Measurements from ENCODE around the gene MX1.

Gene MX1

DNA sequence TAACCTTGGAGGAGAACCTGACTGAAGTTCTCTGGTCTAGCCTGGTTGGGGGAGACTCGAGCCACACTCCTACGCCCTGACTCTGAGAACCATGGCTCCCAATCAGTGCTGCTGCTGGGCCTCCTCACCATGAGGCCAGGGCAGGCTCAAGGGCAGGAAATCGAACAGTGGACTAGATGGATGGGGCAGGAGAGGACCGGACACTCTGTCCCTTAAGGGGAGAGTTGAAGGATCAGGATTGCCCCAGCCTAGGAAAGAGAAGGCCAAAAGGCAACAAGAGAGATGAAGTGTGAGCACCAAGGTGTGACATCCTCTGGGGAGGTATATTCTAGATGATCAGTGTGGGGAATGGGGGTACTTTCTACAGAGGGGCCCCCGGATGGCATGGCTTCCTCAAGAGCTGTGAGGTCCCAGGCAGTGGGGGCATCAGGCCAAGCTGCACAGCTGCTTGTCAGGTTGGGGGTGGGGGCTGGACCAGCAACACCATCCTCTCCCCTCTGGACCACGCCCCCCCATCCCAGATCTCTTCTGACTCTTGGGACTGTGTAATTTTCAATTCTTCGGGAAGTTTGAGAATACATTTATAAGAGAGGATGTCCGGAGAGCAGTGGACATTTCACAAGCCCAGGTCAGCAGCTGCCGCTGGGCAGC, 34.0 kb downstream of the MX1 start:
- no peak for DNase-seq (ENCODE audit: low read depth in 3 of 3)

- DNase-seq (ENCODE audit: low read depth in 3 of 3): peak; percentile 23 to 54 (median 27)
Measured at GRCh38 chr21:41460578-41461527, 34.8 kb downstream of the MX1 start.

DNA sequence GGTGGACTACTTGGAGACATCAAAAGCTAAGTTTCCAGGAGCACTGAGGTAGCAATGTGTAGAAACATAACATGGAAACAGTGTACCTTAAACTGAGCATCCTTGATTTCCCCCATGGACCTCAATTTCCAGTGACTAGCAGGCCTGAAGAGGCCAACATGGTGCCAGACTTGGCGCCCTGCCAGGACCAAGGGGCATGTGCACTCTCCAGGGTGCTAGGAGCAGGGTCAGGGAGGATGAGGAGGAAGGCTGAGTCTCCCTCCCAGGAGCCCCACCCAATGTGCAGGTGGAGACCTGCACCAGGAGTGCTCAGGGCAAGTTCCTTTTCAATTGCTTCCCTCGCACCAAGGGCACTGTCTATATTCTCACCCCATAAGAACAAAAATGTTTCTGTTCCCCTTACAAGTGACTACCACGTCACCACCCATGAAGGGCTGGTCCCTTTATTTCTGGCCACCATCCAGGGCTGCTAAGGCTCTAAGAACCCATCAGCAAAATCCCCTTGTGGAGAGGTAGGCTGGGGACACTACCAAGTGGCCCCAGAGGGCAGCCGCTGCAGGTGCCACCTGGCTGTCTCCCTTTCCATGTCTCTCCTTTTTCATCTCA, 39.2 kb downstream of the MX1 start:
- DNase-seq (ENCODE audit: low read depth in 3 of 3): no peak

- no peak for DNase-seq (ENCODE audit: low read depth in 3 of 3)
Measured at GRCh38 chr21:41466024-41466820, 40.2 kb downstream of the MX1 start.

GRCh38 chr21:41470054-41470453, 44.0 kb downstream of the MX1 start:
- DNase-seq (ENCODE audit: low read depth in 3 of 3): no peak

DNA sequence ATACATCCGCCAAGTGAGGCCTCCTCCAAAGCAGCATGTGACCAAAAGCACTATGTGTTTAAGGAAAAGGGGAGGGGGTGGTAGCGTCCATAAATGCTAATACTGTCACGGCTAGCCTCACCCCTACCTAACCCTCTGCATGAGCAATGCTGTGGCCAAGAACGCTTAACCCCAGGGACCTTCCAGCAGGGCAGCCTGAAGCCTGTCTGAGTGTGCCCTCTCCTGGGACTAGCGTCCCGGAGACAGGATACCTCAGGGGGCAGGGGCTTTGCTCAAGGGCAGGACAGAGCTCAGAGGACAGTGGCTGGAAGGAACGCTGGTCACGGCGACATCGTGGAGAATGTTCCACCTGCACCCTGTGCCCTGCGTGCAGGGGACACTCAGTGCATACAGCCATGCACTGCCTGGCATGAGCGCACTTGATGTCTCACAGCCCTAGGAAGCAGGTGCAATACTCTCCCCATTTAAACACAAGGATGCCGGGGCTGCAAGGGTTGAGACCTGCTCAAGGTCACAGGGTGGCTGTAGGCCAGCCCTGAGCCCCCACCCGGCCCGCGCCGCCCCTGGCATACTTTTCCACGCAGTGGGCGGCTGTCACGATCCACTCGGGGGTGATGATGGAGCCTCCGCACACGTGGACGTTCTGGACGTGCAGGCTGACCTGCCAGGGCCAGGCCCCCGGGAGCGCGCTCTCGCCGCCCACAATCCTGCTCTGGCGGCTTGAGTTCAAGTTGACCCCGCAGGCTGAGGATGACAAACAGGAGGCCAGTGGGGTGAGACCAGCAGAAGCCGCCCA, 46.9 kb downstream of the MX1 start:
- DNase-seq (ENCODE audit: low read depth in 3 of 3): no peak

- no peak for DNase-seq (ENCODE audit: low read depth in 3 of 3)
Measured at GRCh38 chr21:41475714-41476420, 49.8 kb downstream of the MX1 start.

- no peak for DNase-seq (ENCODE audit: low read depth in 3 of 3)
Measured at GRCh38 chr21:41477641-41478318, 51.7 kb downstream of the MX1 start.

- DNase-seq (ENCODE audit: low read depth in 3 of 3): no peak
Measured at GRCh38 chr21:41478319-41479177, 52.5 kb downstream of the MX1 start.

DNA sequence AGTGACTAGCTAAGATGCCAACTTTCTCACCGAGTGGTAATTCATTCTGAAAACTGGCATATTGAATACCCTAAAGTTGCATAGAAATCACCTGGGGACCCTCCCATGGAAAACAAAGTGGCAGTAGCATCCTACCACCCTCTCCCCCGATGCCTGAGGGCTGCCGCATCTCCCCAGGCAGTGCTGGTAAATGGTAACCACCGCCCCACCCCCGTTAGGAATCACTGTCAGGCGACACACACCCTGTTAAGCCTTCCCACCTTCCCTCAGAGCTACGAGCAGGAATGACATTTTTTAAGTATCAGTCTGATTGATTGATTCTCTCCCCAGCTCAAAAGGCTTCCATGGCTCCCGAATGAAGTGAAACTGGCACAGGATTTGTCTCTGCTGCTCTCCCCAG, 53.6 kb downstream of the MX1 start:
- no peak for DNase-seq (ENCODE audit: low read depth in 3 of 3)

GRCh38 chr21:41480086-41480690, 54.1 kb downstream of the MX1 start:
- no peak for DNase-seq (ENCODE audit: low read depth in 3 of 3)

DNA sequence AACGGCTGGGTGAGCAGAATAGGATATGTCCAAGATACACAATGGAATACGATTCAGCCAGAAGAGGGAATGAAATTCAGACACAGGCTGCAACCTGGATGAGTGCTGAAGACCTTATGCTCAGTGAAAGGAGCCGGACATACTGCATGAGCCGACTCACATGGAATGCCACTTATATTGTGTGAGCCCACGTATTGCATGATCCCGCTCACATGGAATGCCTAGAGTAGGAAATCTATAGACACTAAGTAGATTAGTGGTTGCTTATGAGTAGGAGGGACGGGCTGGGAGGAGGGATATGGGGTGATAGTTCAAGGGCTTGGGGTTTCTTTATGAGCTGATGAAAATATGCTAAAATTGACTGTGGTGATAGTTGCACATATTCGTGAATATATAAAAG, 55.2 kb downstream of the MX1 start:
- DNase-seq (ENCODE audit: low read depth in 3 of 3): no peak

DNA sequence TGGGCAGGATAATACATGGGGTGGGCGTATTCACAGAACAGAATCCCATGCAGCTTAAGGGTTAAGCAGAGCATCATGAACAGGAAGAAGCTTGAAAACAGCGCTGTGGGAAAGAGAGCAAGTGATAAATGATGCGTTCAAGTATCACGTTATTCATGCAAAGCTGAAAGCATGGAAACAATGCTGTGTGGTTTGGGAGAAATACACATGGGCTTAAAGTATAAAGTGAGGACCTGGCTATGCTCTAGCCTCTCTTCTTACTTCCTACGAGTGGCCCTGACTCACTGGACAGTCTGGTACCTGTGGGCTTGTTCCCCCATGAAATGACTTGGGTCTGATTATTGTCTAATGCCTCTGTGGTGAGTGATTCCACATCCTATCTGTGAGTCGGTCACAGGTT, 56.3 kb downstream of the MX1 start:
- DNase-seq (ENCODE audit: low read depth in 3 of 3): no peak

DNA sequence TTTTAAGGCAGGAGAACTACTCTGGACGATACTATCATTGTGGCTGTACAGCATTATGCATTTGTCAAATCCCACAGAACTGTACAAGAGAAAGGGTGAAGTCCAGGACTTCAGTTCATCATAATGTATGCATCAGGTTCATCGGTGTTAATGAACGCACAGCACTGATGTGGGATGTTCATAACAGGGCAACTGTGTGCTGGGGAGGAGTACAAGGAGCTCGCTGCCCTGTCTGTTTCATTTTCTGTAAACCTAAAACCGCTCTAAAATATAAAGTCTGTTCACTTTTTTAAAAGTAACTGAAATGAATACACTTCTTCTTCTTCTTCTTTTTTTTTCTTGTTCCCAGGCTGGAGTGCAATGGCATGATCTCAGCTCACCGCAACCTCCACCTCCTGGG, 56.9 kb downstream of the MX1 start:
- DNase-seq (ENCODE audit: low read depth in 3 of 3): no peak

GRCh38 chr21:41483415-41483814, 57.4 kb downstream of the MX1 start:
- no peak for DNase-seq (ENCODE audit: low read depth in 3 of 3)

DNA sequence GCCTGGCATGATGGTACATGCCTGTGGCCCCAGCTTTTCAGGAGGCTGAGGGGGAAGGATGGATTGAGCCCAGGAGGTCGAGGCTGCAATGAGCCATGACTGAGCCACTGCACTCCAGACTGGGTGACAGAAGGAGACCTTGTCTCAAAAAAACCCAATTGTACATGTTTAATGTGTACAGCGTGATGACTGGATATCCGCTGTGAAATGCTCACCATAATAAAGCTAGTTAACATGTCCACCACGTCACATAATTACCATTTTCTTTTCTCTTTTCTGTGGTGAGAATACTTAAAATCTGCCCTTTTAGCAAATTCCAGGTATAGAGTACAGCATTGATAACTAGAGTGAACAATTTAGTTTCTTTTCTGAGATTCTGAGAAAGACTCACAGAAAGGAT, 57.9 kb downstream of the MX1 start:
- DNase-seq (ENCODE audit: low read depth in 3 of 3): no peak

GRCh38 chr21:41487082-41487481, 61.0 kb downstream of the MX1 start:
- DNase-seq (ENCODE audit: low read depth in 3 of 3): no peak

DNA sequence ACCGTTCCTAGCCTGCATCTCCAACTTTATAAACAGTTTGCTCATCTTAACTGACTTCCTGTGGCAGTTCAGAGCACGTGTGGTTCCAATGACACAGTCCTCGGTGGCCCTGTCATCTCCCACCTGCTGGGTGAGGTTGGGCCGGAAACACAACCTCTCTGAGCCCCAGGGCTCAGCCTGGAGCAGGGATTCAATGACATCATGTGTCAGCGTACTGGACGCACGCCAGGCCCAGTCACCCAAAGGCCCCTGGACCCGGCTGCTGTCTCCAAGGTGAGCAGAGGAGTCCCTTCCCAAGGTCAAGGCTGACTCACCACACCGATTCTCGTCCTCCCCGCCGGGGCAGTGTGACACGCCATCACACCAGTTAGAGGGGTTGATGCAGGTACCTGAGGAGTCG, 62.0 kb downstream of the MX1 start:
- no peak for DNase-seq (ENCODE audit: low read depth in 3 of 3)

- DNase-seq (ENCODE audit: low read depth in 3 of 3): no peak
Measured at GRCh38 chr21:41489329-41489728, 63.3 kb downstream of the MX1 start.

Measured in stimulated activated CD4-positive, alpha-beta T cell treated with anti-CD3 and anti-CD28 coated beads, TNF-alpha, amount 100 ng/mL, for 24 hours (primary cell).